Left cardiac atrium (tissue), 4 donors: ENCODE data around the gene SLC2A10. TPM values are rescaled to one million over a fixed set of nuclear protein-coding genes. Genes with fewer than 3 reads are reported as not detected.

Source experiments
- ATAC-seq, 2 donors: fragments of 200-7000 bp; cut with Tn5 transposase; one replicate each; pipeline ENCODE4 v1.9.1; 2020; ENCODE audit warnings: mild to moderate bottlenecking in 2 of 2, moderate library complexity in 2 of 2
- DNase-seq: peaks from one replicate; pipeline ENCODE4 v3.0.0-alpha.2; 2020
- intact Hi-C, 2 donors: fragments of 100-400 bp; cut with DNase I; formaldehyde crosslinking; loops; one replicate each; pipeline versions ENCODE4 v1.14.1 to v1.15.1; 2022 to 2023
- total RNA-seq, 2 donors: library from RNA; stranded (reverse); fragmentation: NEBNext Ultra II Directional; extraction: Animal tissue kit (Norgen Biotek cat#: 25700); gene quantifications; one replicate each; pipeline ENCODE4 v1.2.1, GENCODE V29; 2021
- donor health status: DM: no; HTN: yes; CAD: no.
- donor health status: DM: no; HTN: yes; CAD: no; lungs with severe emphysema.
- donor health status: DM: yes; HTN: yes; CAD: no.
- donor health status: Dilated cardiomyopathy.

SLC2A10 gene
- total RNA-seq, 2 donors from 2014 or later: 5.6 to 7.7 TPM

DNA sequence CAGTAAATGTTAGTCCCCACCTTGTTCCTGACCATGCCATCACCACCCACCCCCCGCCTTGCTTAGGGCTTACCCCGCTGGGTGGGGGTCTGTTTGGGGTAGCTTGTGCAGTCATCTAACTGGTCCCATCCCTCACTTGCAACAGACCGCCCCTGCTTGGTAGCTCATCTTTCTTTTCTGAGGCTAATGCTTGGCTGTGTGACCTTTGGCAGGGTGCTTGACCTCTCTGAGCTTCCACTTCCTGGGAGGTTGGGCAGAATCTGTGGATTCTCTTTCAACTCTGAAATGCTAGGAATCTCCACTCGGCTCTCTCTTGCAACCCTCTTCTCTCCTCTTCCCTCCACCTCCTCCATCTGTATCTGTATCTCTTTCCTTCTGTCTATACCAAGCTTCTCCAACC lies 70.4 kb downstream of the SLC2A10 start:
- intact Hi-C loops: no loop called here
- no peak for ATAC-seq
- no peak for DNase-seq

- no peak for DNase-seq
- ATAC-seq: no peak
- intact Hi-C loops: no loop called here
Measured at GRCh38 chr20:46784436-46785127, 75.1 kb downstream of the SLC2A10 start.

Other genes with a start within 250 kb of the SLC2A10 start
- 1 to 10 TPM in 1 of 2 donors, under 1 TPM in 1; 0.99 to 1.3 TPM for gene ZNF334, start 196.1 kb upstream of the SLC2A10 start, total RNA-seq
- not detected for gene OCSTAMP, start 159.0 kb upstream of the SLC2A10 start, total RNA-seq
- gene SLC13A3, start 58.2 kb upstream of the SLC2A10 start, total RNA-seq: 1 to 10 TPM in 1 of 2 donors, under 1 TPM in 1; 0.71 to 2.5 TPM
- 1 to 10 TPM; 6.8 to 9.7 TPM for gene TP53RK, start 20.2 kb upstream of the SLC2A10 start, total RNA-seq
- gene EYA2, start 185.2 kb downstream of the SLC2A10 start, total RNA-seq: 1 to 10 TPM; 3.0 to 5.1 TPM